GM04504 (cell line): ENCODE measurements around the gene PLA2G6.
"Not testable (repeated sequence)": the region's sequence is repeated elsewhere in the genome, so short reads cannot be mapped to it uniquely, and the experiment has no call there.

ENCODE experiments used
- DNase-seq: peaks from one replicate; pipeline ENCODE4 v3.0.0-alpha.2; 2012; ENCODE audit warnings: low read depth

PLA2G6 gene

GRCh38 chr22:38085501-38085900, 96.1 kb downstream of the PLA2G6 start:
- DNase-seq = no peak

GRCh38 chr22:38085056-38085455, 96.6 kb downstream of the PLA2G6 start:
- DNase-seq = no peak

GRCh38 chr22:38083931-38084631, 97.5 kb downstream of the PLA2G6 start, which contains the start of gene SLC16A8:
SLC16A8 (minus strand) TSS chr22:38084184; CDS start chr22:38082873, 1,311 bp downstream.
- DNase-seq = no peak

- no peak for DNase-seq
These were observed 98.5 kb downstream of the PLA2G6 start for GRCh38 chr22:38082986-38083710.

- DNase-seq = no peak
These were observed 99.4 kb downstream of the PLA2G6 start for GRCh38 chr22:38081941-38082828.

GRCh38 chr22:38081636-38081940, 100.0 kb downstream of the PLA2G6 start:
- DNase-seq = no peak

- DNase-seq = no peak
These were observed 100.6 kb downstream of the PLA2G6 start for GRCh38 chr22:38080850-38081635.

- no peak for DNase-seq
These were observed 101.2 kb downstream of the PLA2G6 start for GRCh38 chr22:38080474-38080849.

- no peak for DNase-seq
These were observed 101.8 kb downstream of the PLA2G6 start for GRCh38 chr22:38079804-38080203.

- not testable (repeated sequence) for DNase-seq
These were observed 102.4 kb downstream of the PLA2G6 start for GRCh38 chr22:38079208-38079607.

GRCh38 chr22:38078046-38078840, 103.4 kb downstream of the PLA2G6 start:
- no peak for DNase-seq

- DNase-seq = no peak
These were observed 104.0 kb downstream of the PLA2G6 start for GRCh38 chr22:38077595-38077994.

GRCh38 chr22:38077096-38077495, 104.5 kb downstream of the PLA2G6 start:
- DNase-seq = no peak

GRCh38 chr22:38075961-38076360, 105.7 kb downstream of the PLA2G6 start:
- DNase-seq = no peak

GRCh38 chr22:38075105-38075825, 106.4 kb downstream of the PLA2G6 start:
- no peak for DNase-seq

GRCh38 chr22:38074181-38075104, 107.2 kb downstream of the PLA2G6 start:
- no peak for DNase-seq

GRCh38 chr22:38073150-38074130, 108.2 kb downstream of the PLA2G6 start:
- DNase-seq = no peak
